BJ (cell line): Measurements from ENCODE around the gene HSF2BP. TPM values are rescaled to one million over a fixed set of nuclear protein-coding genes. Genes with fewer than 3 reads are reported as not detected.

Source experiments
- CTCF ChIA-PET: fragments of 350-600 bp; formaldehyde crosslinking; extraction: SDS; loops from one replicate; lab custom pipeline; 2021; ENCODE audit warnings: antibody characterized with exemption, inconsistent platforms; lab: Yijun Ruan, JAX
- POLR2A ChIA-PET: fragments of 300-600 bp; sonication (Branson Sonifier 250); formaldehyde crosslinking; extraction: SDS; loops from one replicate; lab custom pipeline; 2021; ENCODE audit warnings: antibody characterized with exemption; lab: Charles Lee
- DNase-seq: peaks from one replicate; pipeline ENCODE4 v3.0.0-alpha.2; 2011; ENCODE audit warnings: low read depth
- H3K27me3 ChIP-seq: 2 replicates; pipeline ENCODE4 v1.6.0; 2011; ENCODE audit warnings: low read length; ENCODE audit not compliant: control insufficient read depth, insufficient read depth
- H3K36me3 ChIP-seq: 2 replicates; pipeline ENCODE4 v1.5.1; 2011; ENCODE audit warnings: low read length; ENCODE audit not compliant: control insufficient read depth, insufficient read depth
- H3K4me3 ChIP-seq: 2 replicates; pipeline ENCODE4 v1.5.1; 2011; ENCODE audit warnings: low read depth, mild to moderate bottlenecking, control low read depth, low read length
- CTCF ChIP-seq: IDR thresholded peaks from 2 replicates; pipeline ENCODE4 v1.5.1; 2011; ENCODE audit warnings: low read depth, mild to moderate bottlenecking, control low read depth, inconsistent platforms, low read length, moderate library complexity; ENCODE audit not compliant: insufficient read depth
- polyA plus RNA-seq: library from polyadenylated mRNA; depleted of rRNA; stranded (reverse); fragments of >200 nt; gene quantifications from 2 replicates; pipeline ENCODE4 v1.2.3, GENCODE V29; 2011

Gene HSF2BP
- polyA plus RNA-seq, 1 experiment: 1.2 TPM

GRCh38 chr21:43593078-43593477 lies 66.2 kb downstream of the HSF2BP start:
- H3K27me3 ChIP-seq: no peaks in the 10 kb centered on the region
- H3K36me3 ChIP-seq: no peaks in the 10 kb centered on the region
- ChIA-PET POLR2A (no interaction called here), CTCF (interaction anchor here (0.7 kb wide), 1 partner anchor 305 kb away, joined by 3 read pairs; no protein-coding TSS in a partner anchor)
- TF ChIP-seq CTCF: no peak
- DNase-seq: no peak
- no peak overlapping the region for H3K4me3 ChIP-seq

- POLR2A ChIA-PET: no interaction called here
Measured at GRCh38 chr21:43591571-43591970, 67.7 kb downstream of the HSF2BP start.

GRCh38 chr21:43590194-43590593 lies 69.1 kb downstream of the HSF2BP start:
- DNase-seq: no peak
- ChIA-PET CTCF (no interaction called here), POLR2A (no interaction called here)
- H3K36me3 ChIP-seq: no peaks in the 10 kb centered on the region
- H3K4me3 ChIP-seq: no peak overlapping the region
- TF ChIP-seq CTCF: no peak
- H3K27me3 ChIP-seq: no peaks in the 10 kb centered on the region

More at GRCh38 chr21:43591571-43591970, 67.7 kb downstream of the HSF2BP start:
- H3K36me3 ChIP-seq: no peaks in the 10 kb centered on the region
- CTCF ChIA-PET: interaction anchor here (1.4 kb wide), 1 partner anchor 11 kb away, joined by 3 read pairs; no protein-coding TSS in a partner anchor
- no peak for DNase-seq
- H3K4me3 ChIP-seq: no peak overlapping the region
- H3K27me3 ChIP-seq: no peaks in the 10 kb centered on the region
- no peak for TF ChIP-seq CTCF

- no peak for TF ChIP-seq CTCF
- DNase-seq: no peak
- POLR2A ChIA-PET: no interaction called here
- Histone ChIP-seq H3K4me3 (no peak overlapping the region), H3K27me3 (no peaks in the 10 kb centered on the region), H3K36me3 (no peaks in the 10 kb centered on the region)
- CTCF ChIA-PET: interaction anchor here (1.0 kb wide), 1 partner anchor 9 kb away, joined by 3 read pairs; no protein-coding TSS in a partner anchor
Measured at GRCh38 chr21:43588957-43589356, 70.3 kb downstream of the HSF2BP start.

- TF ChIP-seq CTCF: no peak
- peak; percentile 97 for DNase-seq
- CTCF ChIA-PET: interaction anchor here (1.0 to 1.4 kb wide), 4 partner anchors 9 to 59 kb away, joined by 3 to 6 read pairs (median 4); no protein-coding TSS in a partner anchor
- Histone ChIP-seq H3K27me3 (no peaks in the 10 kb centered on the region), H3K4me3 (no peak overlapping the region), H3K36me3 (no peaks in the 10 kb centered on the region)
- POLR2A ChIA-PET: interaction anchor here (0.7 kb wide), 1 partner anchor 16 kb away, joined by 5 read pairs; no protein-coding TSS in a partner anchor
Measured at GRCh38 chr21:43585924-43586413, 73.3 kb downstream of the HSF2BP start.
